Testis (tissue), 2 donors: ENCODE data around the gene ENAH.

Experiments used
- CTCF ChIP-seq, 3 experiments: fragments of 450-650 bp in 2 of 3; fragments of 200-600 bp in 1 of 3; sonication (generic) in 1 of 3; IDR thresholded peaks; one replicate each; pipeline ENCODE4 v1.5.1; 2016 to 2019; ENCODE audit warnings: antibody characterized with exemption in 3 of 3, mild to moderate bottlenecking in 2 of 3, moderate library complexity in 1 of 3
- POLR2A ChIP-seq: fragments of 450-650 bp; IDR thresholded peaks from one replicate; pipeline ENCODE4 v1.6.1; 2017; ENCODE audit warnings: antibody characterized with exemption, mild to moderate bottlenecking, moderate library complexity

- TF ChIP-seq CTCF (IDR thresholded peaks at IDR 0.05) (no peak), POLR2A (no peak)
Measured at GRCh38 chr1:225650179-225650578, 2.7 kb downstream of the ENAH start.
